PFSK-1 (cell line): Measurements from ENCODE around the gene ALG2.

ENCODE experiments used
- FOXP2 ChIP-seq: optimal IDR thresholded peaks from 2 replicates; pipeline ENCODE3; 2011; ENCODE audit warnings: borderline replicate concordance, control low read depth, inconsistent platforms; ENCODE audit not compliant: insufficient read depth; ENCODE audit errors: extremely low read length, extremely low read depth
- POLR2AphosphoS5 ChIP-seq: IDR thresholded peaks from 2 replicates; pipeline ENCODE4 v1.6.1; 2012; ENCODE audit warnings: low read depth, mild to moderate bottlenecking, control low read depth, low read length, moderate library complexity
- REST ChIP-seq, 2 experiments: IDR thresholded peaks; 2 replicates each; pipeline versions ENCODE4 v1.6.1 to v1.8.0; 2011 to 2012; ENCODE audit warnings: low read depth in 2 of 2, low read length in 2 of 2, control low read depth in 1 of 2, inconsistent platforms in 1 of 2, mild to moderate bottlenecking in 1 of 2, moderate library complexity in 1 of 2; ENCODE audit not compliant: insufficient read depth in 1 of 2
- SIN3A ChIP-seq: IDR thresholded peaks from 2 replicates; pipeline ENCODE4 v1.6.1; 2012; ENCODE audit warnings: mild to moderate bottlenecking, low read length, moderate library complexity, borderline replicate concordance; ENCODE audit not compliant: insufficient read depth
- TAF1 ChIP-seq: IDR thresholded peaks from 2 replicates; pipeline ENCODE4 v1.6.1; 2012; ENCODE audit warnings: low read length, control low read depth, borderline replicate concordance; ENCODE audit not compliant: insufficient read depth

ALG2 gene

DNA sequence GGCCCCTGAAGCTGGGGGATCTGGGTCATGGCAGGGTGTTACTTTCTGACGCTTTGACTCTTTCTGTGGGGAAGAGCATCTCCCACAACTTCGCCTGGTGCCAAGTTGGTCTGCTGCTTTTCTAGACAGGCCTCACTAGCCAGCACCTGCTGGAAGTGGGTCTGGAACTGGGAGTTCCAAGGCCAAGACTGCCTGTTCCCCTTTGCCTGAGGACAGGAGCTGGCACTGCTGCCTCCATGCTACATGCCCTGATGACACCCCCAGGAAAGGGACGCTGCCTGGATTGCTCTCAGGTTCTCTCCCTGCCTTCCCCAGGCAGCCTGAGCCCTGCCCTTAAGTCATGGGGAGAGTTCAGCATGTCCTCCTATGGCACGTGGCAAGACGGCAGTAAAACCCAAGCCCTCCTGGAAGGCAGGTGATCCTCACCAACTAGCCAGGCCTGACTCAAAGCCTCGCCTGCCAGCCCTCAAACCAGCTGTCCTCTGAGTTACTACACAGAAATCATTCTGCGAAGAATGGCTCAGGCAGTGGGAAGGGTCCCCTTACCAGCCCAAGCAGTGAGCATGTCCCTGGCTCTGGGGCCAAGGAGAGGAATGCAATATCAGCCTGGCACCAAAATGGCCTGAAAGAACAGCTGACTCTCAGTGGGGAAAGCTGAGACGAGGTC lies 36.1 kb upstream of the ALG2 start:
- TF ChIP-seq TAF1 (no peak), SIN3A (no peak)

GRCh38 chr9:99255651-99256050 lies 33.9 kb upstream of the ALG2 start:
- no peak for TF ChIP-seq REST (IDR thresholded peaks at IDR 0.05; ENCODE audit: insufficient read depth in 1 of 2, low read depth in 2 of 2, low read length in 2 of 2)
- no peak for TF ChIP-seq TAF1
- TF ChIP-seq FOXP2: no peak
- no peak for TF ChIP-seq POLR2AphosphoS5
- TF ChIP-seq SIN3A: no peak

DNA sequence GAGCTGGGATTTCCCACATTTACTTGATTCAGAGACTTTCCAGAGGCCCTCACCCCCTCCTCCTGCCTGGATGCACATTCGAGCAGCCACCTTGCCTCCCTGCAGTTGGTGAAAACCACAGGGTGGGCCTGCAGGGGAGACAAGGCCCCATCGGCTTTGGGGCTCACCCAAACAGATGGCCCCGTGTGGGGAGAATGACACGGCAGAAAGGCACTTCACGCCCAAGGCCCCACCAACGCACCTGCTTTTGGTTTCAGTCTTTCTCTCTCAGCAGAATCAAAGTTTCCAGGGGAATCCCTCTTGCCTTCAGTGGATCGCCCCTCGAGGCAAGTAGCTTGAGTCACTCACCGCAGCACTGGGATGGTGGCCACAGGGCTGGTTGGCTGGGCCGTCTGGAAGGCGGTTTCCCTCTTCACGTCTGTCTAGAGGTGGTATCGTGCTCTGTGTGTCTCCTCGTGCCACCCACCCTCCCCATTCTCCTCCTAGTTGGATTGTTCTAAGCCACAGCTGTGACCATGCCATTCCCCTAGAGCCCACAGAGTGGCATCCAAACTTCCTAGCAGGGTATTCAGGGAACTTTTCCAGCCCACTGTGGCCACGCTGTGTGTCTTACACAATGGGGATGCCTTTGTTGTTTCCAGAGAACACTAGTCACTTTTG lies 32.2 kb upstream of the ALG2 start:
- TF ChIP-seq POLR2AphosphoS5 (no peak), REST (IDR thresholded peaks at IDR 0.05; ENCODE audit: insufficient read depth in 1 of 2, low read depth in 2 of 2, low read length in 2 of 2) (no peak)

DNA sequence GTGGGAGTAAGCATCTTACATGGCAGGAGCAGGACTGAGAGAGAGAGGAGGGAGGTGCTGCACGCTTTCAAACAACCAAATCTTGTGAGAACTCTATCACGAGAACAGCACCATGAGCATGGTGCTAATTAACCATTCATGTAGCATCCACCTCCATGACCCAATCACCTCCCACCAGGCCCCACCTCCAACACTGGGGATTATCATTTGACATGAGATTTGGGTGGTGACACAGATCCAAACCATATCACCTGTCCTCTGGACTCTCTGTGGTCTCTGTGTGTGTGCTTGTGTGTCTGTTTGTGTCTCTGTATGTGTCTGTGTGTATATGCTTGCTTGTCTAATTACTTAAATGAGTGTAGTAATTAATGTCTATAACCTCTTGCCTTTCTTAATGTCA lies 31.4 kb upstream of the ALG2 start:
- TF ChIP-seq REST (IDR thresholded peaks at IDR 0.05; ENCODE audit: insufficient read depth in 1 of 2, low read depth in 2 of 2, low read length in 2 of 2) (no peak), FOXP2 (no peak), POLR2AphosphoS5 (no peak), TAF1 (no peak), SIN3A (no peak)

GRCh38 chr9:99251157-99251556 lies 29.4 kb upstream of the ALG2 start:
- TF ChIP-seq FOXP2 (no peak), TAF1 (no peak), POLR2AphosphoS5 (no peak), SIN3A (no peak), REST (IDR thresholded peaks at IDR 0.05; ENCODE audit: insufficient read depth in 1 of 2, low read depth in 2 of 2, low read length in 2 of 2) (no peak)
